Left lung (tissue), 14 donors: ENCODE measurements around the gene AP3S1. TPM values are rescaled to one million over a fixed set of nuclear protein-coding genes. Genes with fewer than 3 reads are reported as not detected.

ENCODE experiments used
- ATAC-seq: fragments of 200-7000 bp; cut with Tn5 transposase; one replicate; pipeline ENCODE4 v1.9.1; 2020; ENCODE audit warnings: moderate library complexity
- DNase-seq, 4 donors: peaks; one replicate each; pipeline ENCODE4 v3.0.0-alpha.2; 2013 to 2020
- H3K27ac ChIP-seq, 2 donors: fragments of 200-600 bp; sonication (generic) in 1 of 2; one replicate each; pipeline versions ENCODE4 v1.5.0 to v1.8.0; 2020 to 2021
- H3K27me3 ChIP-seq, 2 donors: fragments of 200-600 bp; sonication (generic) in 1 of 2; one replicate each; pipeline versions ENCODE4 v1.5.0 to v1.8.0; 2020 to 2021
- H3K36me3 ChIP-seq, 2 donors: fragments of 200-600 bp; sonication (generic) in 1 of 2; one replicate each; pipeline versions ENCODE4 v1.5.0 to v1.8.0; 2020 to 2021
- H3K4me1 ChIP-seq, 2 donors: fragments of 200-600 bp; one replicate each; pipeline ENCODE4 v1.8.0; 2021
- H3K4me3 ChIP-seq, 2 donors: fragments of 200-600 bp; sonication (generic) in 1 of 2; one replicate each; pipeline versions ENCODE4 v1.5.0 to v1.8.0; 2020 to 2021; ENCODE audit warnings: mild to moderate bottlenecking in 1 of 2
- H3K9me3 ChIP-seq, 2 donors: fragments of 200-600 bp; sonication (generic) in 1 of 2; one replicate each; pipeline versions ENCODE4 v1.5.0 to v1.8.0; 2020 to 2021
- intact Hi-C, 2 donors: fragments of 100-400 bp; cut with DNase I; formaldehyde crosslinking; loops; one replicate each; pipeline versions ENCODE4 v1.11.2 to v1.14.2; 2022
- long read RNA-seq, 12 donors: library from polyadenylated mRNA in 2 of 12; unstranded in 2 of 12; transcript quantifications; one replicate each; pipeline ENCODE4 v2.0.0 and lab custom pipeline, GENCODE V29; 2019 to 2026
- polyA plus RNA-seq, 6 donors: library from polyadenylated mRNA; unstranded; fragments of 120-200 nt; gene quantifications; one replicate each; pipeline ENCODE4 v1.2.1, GENCODE V29; 2013; ENCODE audit not compliant: insufficient read length in 6 of 6
- total RNA-seq, 2 donors: library from RNA; stranded (reverse); fragmentation: NEBNext Ultra II Directional; extraction: Animal tissue kit (Norgen Biotek cat#: 25700); gene quantifications; one replicate each; pipeline ENCODE4 v1.2.1, GENCODE V29; 2021
- TF ChIP-seq, protein P1 (sequence below), 2 donors: fragments of 200-600 bp; sonication (generic) in 1 of 2; IDR thresholded peaks; one replicate each; pipeline versions ENCODE4 v1.5.0 to v1.8.0; 2021; ENCODE audit warnings: antibody characterized with exemption in 2 of 2
- donor health status: DM: no; HTN: yes; CAD: no.
- donor health status: DM: no; HTN: no; CAD: no.

AP3S1 gene
- total RNA-seq = 10 to 100 TPM; 77.1 to 89.2 TPM
- 100 to 1,000 TPM; 121 to 149 (median 139) TPM for polyA plus RNA-seq
- long read RNA-seq, donor 1, transcript AP3S1-201 (6 exons, 1,730 nt) = major isoform, 76 of 137 reads
- long read RNA-seq, donor 1, partial matches to known transcripts = 32 of 137 reads
- long read RNA-seq, donor 1, other reads (novel, unspliced or antisense) = 28 of 137 reads
- long read RNA-seq, donor 2, transcript AP3S1-201 (6 exons, 1,730 nt) = major isoform, 53 of 53 reads
- long read RNA-seq, donor 2, partial matches to known transcripts = 0 of 53 reads
- long read RNA-seq, donor 2, other reads (novel, unspliced or antisense) = 0 of 53 reads
- long read RNA-seq, donor 3, transcript AP3S1-201 (6 exons, 1,730 nt) = major isoform, 53 of 54 reads
- long read RNA-seq, donor 3, partial matches to known transcripts = 0 of 54 reads
- long read RNA-seq, donor 3, other reads (novel, unspliced or antisense) = 0 of 54 reads
- long read RNA-seq, donor 4, transcript AP3S1-201 (6 exons, 1,730 nt) = major isoform, 15 of 18 reads
- long read RNA-seq, donor 4, partial matches to known transcripts = 1 of 18 reads
- long read RNA-seq, donor 4, other reads (novel, unspliced or antisense) = 2 of 18 reads
- long read RNA-seq, donor 5, transcript AP3S1-201 (6 exons, 1,730 nt) = major isoform, 34 of 34 reads
- long read RNA-seq, donor 5, partial matches to known transcripts = 0 of 34 reads
- long read RNA-seq, donor 5, other reads (novel, unspliced or antisense) = 0 of 34 reads
- long read RNA-seq, donor 6, transcript AP3S1-201 (6 exons, 1,730 nt) = major isoform, 66 of 126 reads
- long read RNA-seq, donor 6, partial matches to known transcripts = 60 of 126 reads
- long read RNA-seq, donor 6, other reads (novel, unspliced or antisense) = 0 of 126 reads
- long read RNA-seq, donor 7, transcript AP3S1-201 (6 exons, 1,730 nt) = major isoform, 30 of 90 reads
- long read RNA-seq, donor 7, partial matches to known transcripts = 60 of 90 reads
- long read RNA-seq, donor 7, other reads (novel, unspliced or antisense) = 0 of 90 reads
- long read RNA-seq, donor 8, transcript AP3S1-201 (6 exons, 1,730 nt) = major isoform, 36 of 36 reads
- long read RNA-seq, donor 8, partial matches to known transcripts = 0 of 36 reads
- long read RNA-seq, donor 8, other reads (novel, unspliced or antisense) = 0 of 36 reads
- long read RNA-seq, donor 9 = 0 reads
- long read RNA-seq, donor 10, transcript AP3S1-201 (6 exons, 1,730 nt) = major isoform, 19 of 20 reads
- long read RNA-seq, donor 10, partial matches to known transcripts = 0 of 20 reads
- long read RNA-seq, donor 10, other reads (novel, unspliced or antisense) = 1 of 20 reads
- long read RNA-seq, donor 11, transcript AP3S1-201 (6 exons, 1,730 nt) = major isoform, 47 of 255 reads
- long read RNA-seq, donor 11, partial matches to known transcripts = 195 of 255 reads
- long read RNA-seq, donor 11, other reads (novel, unspliced or antisense) = 11 of 255 reads
- long read RNA-seq, donor 12, transcript AP3S1-201 (6 exons, 1,730 nt) = major isoform, 22 of 22 reads
- long read RNA-seq, donor 12, partial matches to known transcripts = 0 of 22 reads
- long read RNA-seq, donor 12, other reads (novel, unspliced or antisense) = 0 of 22 reads

GRCh38 chr5:115841382-115842088 lies at the start of gene AP3S1, which contains the start of gene ATG12:
AP3S1 (plus strand) TSS chr5:115841935; CDS start chr5:115842038, 103 bp downstream.
ATG12 (minus strand) TSS chr5:115841565; CDS start chr5:115841552, 13 bp downstream.
- peak; percentile 96 for ATAC-seq

GRCh38 chr5:115795700-115796099 lies 46.0 kb upstream of the AP3S1 start:
- H3K27me3 ChIP-seq = peaks cover 0 to 4% of the 10 kb centered on the region in 2 donors

More at GRCh38 chr5:115841382-115842088, at the start of gene AP3S1, which contains the start of gene ATG12:
- H3K4me3 ChIP-seq = peak within 1 kb of the TSS; percentile 87 to 96
- H3K36me3 ChIP-seq = peaks cover 0 to 11% of the 10 kb centered on the region in 2 donors
- DNase-seq = peak; percentile 94 to 100 (median 96)
- intact Hi-C loops = no loop called here
- H3K27ac ChIP-seq = peak within 1 kb of the TSS; percentile 90 to 94
- no peaks in the 10 kb centered on the region for H3K27me3 ChIP-seq
- no peaks in the 10 kb centered on the region for H3K9me3 ChIP-seq
- H3K4me1 ChIP-seq = peaks cover 38 to 61% of the 10 kb centered on the region in 2 donors
- TF ChIP-seq, protein P1, sequence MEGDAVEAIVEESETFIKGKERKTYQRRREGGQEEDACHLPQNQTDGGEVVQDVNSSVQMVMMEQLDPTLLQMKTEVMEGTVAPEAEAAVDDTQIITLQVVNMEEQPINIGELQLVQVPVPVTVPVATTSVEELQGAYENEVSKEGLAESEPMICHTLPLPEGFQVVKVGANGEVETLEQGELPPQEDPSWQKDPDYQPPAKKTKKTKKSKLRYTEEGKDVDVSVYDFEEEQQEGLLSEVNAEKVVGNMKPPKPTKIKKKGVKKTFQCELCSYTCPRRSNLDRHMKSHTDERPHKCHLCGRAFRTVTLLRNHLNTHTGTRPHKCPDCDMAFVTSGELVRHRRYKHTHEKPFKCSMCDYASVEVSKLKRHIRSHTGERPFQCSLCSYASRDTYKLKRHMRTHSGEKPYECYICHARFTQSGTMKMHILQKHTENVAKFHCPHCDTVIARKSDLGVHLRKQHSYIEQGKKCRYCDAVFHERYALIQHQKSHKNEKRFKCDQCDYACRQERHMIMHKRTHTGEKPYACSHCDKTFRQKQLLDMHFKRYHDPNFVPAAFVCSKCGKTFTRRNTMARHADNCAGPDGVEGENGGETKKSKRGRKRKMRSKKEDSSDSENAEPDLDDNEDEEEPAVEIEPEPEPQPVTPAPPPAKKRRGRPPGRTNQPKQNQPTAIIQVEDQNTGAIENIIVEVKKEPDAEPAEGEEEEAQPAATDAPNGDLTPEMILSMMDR (IDR thresholded peaks at IDR 0.05) = no peak

GRCh38 chr5:115796656-115797055 lies 45.1 kb upstream of the AP3S1 start:
- Histone ChIP-seq H3K27ac (no peak overlapping the region), H3K27me3 (no peaks in the 10 kb centered on the region), H3K4me1 (no peaks in the 10 kb centered on the region), H3K9me3 (no peaks in the 10 kb centered on the region), H3K4me3 (no peak overlapping the region), H3K36me3 (no peaks in the 10 kb centered on the region)
- no peak for ATAC-seq
- no peak for DNase-seq
- TF ChIP-seq, protein P1 (IDR thresholded peaks at IDR 0.05) = no peak
- intact Hi-C loops = no loop called here

More at GRCh38 chr5:115795700-115796099, 46.0 kb upstream of the AP3S1 start:
- no peaks in the 10 kb centered on the region for H3K36me3 ChIP-seq
- intact Hi-C loops = no loop called here
- no peak overlapping the region for H3K27ac ChIP-seq
- no peak for DNase-seq
- H3K4me1 ChIP-seq = no peaks in the 10 kb centered on the region
- no peak overlapping the region for H3K4me3 ChIP-seq
- no peaks in the 10 kb centered on the region for H3K9me3 ChIP-seq
- ATAC-seq = no peak
- TF ChIP-seq, protein P1 (IDR thresholded peaks at IDR 0.05) = no peak

- intact Hi-C loops = no loop called here
- no peaks in the 10 kb centered on the region for H3K27me3 ChIP-seq
- TF ChIP-seq, protein P1 (IDR thresholded peaks at IDR 0.05) = no peak
- no peak overlapping the region for H3K27ac ChIP-seq
- no peak for ATAC-seq
- H3K36me3 ChIP-seq = no peaks in the 10 kb centered on the region
- DNase-seq = no peak
- H3K9me3 ChIP-seq = no peaks in the 10 kb centered on the region
- no peak overlapping the region for H3K4me3 ChIP-seq
- no peaks in the 10 kb centered on the region for H3K4me1 ChIP-seq
Observed at GRCh38 chr5:115798252-115798651, 43.5 kb upstream of the AP3S1 start.
